ENCODE data around the gene LYPD6B.

The LYPD6B gene, protein sequence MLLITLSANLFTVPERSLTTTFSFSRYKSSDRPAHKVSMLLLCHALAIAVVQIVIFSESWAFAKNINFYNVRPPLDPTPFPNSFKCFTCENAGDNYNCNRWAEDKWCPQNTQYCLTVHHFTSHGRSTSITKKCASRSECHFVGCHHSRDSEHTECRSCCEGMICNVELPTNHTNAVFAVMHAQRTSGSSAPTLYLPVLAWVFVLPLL

DNA sequence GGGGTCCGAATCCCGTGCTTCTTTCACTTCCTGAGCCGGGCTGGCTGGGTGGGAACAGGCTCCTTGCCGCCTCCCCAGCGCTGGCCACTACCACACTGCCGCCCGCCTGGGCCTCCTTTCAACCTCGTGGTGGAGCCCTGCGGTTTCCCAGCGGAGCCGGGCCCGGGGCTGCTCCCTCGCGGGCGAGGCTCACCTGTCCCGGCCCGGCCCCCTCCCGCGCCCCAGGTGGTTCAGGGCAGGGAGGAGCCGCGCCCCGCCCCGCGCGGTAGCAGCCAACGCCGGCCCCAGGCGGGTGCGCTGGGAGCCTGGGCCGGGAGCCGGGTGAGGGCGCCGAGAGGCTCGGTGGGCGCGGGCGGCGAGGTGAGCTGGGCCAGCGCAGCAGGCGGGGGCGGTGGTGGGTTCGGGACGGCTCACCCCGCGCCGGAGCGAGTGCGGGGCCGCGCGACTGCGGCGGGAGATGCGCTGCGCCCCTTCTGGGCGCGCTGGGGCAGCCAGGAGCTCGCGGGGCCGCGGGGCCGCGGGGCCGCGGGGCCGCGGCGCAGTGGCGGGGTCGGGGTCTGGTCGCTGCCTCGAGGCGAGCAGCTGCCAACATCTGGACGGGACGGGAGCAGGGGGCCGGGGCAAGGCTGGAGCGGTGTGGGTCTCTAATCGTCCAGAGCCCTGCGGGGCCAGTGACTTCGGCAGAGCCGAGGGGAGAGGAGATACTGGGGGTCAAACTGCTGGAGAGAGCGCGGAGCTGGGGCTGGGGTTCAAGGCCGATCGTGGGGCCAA is at the start of gene LYPD6B:
Gene LYPD6B (plus strand): TSS at position 258 of the 771 bp plus-strand sequence. CDS start 92,250 bp downstream, outside the sequence.
- DNase-seq = no peak

DNA sequence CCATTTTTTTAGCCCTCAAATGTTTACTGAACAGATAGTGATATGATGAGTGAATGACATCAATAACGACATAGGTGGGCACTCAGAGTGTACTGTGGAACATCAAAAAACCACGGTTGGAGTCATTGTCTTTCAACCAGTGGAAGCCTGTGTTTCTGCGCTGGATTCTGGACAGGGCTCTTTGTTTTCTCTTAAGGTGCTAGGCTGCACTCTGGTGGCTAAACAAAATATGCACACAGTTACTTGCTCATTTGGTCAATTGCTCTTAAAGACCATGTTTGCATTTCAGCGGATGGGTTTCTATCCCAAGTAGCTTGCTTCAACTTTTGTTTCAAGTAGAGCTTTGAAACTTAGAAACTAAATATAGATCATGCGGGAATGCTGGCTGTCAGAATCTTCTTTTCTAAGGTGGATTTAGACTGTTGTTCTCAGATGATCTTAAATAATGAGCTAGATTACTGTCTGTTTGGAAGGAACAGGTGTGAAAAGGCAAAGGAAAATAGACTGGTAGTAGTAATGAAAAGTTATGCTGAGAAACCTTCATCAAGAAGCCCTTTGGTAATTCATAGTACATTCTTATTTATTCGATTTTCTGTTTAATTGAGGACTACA is 48.5 kb upstream of the LYPD6B start:
- no peak for DNase-seq

DNA sequence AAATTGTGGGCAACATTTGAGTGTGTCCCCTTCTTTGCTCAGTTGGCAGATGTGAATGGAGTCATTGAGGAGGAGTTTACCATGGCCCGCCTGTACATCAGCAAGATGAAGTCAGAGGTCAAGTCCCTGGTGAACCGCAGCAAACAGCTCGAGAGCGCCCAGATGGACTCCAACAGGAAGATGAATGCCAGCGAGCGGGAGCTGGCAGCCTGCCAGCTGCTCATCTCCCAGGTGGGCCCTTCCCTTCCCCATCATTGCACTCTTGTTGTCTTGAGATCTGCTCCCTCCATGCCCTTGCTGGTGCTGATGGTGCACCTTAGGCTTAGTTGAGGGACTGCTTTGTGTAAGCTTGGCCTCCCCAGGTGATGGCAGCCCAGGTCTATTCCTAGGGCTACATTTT is 47.5 kb upstream of the LYPD6B start:
- DNase-seq = no peak

DNA sequence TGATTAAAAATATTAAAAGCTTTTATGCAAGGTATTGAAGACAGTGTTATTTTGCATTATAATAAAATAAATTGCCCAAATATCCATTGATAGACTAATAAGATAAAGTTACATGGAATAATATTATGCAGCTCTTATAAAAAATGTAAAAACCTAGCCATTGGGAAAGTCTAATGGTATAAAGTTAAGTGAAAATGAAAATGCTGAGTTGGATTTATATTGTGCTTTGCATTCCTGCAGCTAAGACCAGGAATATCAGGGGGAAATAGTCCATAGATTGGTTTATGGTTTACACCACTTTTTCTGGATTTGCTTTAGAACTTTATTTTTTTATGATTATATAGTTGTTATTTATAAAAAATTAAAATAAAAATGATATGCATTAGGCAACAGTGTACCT is 46.1 kb upstream of the LYPD6B start:
- DNase-seq = no peak

DNA sequence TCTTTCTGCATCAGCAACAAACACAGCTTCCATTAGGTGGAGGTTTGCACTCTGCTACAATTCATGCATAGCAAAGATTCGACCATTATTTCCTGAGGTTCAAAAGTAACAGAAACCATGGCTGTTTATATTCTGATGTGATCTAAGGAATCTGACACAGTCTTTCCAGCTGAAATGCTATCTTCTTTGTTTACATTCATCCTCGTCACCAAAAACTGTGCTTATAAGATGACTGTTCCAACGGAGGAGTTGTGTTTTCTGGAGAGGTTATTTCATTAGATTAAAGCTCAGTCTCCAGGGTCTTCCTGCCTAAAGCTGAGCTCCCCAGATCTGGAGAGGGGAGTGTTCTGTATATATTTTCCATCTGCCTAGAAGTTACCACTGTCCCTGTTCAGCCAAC is 45.1 kb upstream of the LYPD6B start:
- no peak for DNase-seq

DNA sequence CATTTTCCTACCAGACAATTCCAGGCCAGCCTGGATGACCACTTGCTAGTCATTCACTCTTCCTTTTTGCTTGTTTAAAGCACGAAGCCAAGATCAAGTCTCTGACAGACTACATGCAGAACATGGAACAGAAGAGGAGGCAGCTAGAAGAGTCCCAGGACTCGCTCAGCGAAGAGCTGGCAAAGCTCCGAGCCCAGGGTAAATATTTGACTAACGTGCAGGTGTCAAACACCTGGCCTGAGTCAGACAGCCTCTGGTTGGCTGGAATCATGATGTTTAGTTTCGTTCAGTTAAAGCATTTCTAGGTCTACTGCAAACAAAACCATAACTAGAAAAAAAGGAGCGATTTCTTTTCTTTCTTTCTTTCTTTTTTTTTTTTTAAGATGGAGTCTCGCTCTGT is 44.2 kb upstream of the LYPD6B start:
- DNase-seq = no peak

DNA sequence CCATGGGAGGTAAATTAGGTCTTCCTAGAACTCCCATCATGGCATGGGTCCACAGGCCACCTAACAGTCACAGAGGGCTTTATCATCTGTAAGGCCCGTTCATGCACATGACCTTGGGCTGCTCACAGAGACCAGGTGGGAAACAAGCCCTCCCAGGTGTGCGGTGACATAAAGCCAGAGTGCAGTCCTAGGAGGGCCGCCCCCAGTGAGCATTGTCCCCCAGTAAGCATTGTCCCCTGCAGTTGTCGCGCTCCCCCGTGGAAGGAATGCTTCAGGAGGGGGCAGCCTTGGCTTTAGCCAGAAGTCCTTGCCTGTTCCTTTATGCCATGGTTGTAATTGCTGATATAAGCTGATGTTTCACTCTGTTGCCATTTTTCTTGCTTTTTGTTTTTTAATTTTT is 41.7 kb upstream of the LYPD6B start:
- DNase-seq = no peak

DNA sequence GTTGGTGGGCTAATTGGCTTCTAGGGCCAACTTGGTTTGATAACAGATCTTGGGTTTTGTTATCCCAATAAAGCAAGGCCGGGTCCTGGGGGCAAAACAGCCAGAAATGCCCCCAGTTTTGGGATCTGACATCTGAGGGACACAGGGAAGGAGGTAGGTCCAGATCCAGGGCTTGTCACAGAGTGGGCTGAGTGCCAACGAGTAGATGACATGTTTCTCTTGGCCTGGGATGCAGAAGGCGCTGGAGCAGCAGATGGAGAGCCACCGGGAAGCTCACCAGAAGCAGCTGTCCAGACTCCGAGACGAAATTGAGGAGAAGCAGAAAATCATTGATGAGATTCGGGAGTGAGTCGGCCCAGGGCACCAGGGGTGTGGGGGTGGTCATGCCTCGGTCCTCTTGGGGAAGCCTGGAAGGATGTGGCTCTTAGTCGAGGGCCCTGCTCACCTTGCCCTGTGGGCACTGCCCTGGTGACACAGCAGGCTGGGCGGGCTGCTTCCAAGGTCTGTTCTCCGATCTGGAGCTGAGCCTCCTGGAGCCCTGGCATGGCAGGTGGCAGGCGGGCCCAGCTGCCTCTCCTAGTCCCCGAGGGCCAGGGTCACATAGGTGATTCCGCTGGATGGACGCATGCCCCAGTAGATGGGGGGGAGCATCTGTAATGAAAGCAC is 40.2 kb upstream of the LYPD6B start:
- no peak for DNase-seq

DNA sequence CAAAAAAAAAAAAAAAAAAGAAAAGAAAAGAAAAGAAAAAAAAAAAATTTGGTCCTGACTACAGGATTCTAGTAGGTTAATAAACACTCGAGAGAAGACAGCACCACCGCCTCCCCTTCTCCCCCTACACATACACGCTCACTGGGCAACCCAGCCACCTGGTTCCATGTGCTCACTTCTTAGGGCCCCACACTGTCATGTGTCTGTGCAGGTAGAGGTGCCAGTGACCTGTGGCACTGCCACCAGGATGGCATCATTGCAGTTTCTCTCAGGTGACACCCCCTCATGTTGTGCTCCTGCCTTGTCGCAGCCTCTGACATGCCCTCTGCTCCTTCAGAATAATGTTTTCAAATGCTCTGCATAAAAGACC is 39.7 kb upstream of the LYPD6B start:
- no peak for DNase-seq

DNA sequence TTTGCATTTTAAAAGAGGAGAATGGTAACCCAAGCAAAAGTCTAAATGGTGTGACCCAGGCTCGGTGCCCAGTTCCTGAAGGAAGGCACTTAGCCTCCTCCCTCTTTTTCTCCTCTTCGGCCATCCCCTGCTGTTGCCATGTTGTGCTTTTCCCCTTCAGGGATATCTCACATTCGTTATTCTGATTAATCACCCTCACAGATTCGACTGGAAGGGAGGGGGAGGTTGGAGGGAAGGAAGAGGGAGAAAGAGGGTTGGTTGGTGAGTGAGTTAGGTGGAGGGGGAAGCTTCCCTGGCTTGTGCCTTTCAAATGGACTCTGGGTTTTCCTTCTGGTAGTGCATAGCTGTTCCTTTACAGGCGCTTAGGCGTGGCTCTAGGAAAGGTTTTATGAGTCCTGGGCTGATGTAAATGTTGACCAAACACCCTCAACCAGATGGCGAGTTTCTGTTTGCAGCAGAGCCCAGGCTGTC is 39.0 kb upstream of the LYPD6B start:
- no peak for DNase-seq

DNA sequence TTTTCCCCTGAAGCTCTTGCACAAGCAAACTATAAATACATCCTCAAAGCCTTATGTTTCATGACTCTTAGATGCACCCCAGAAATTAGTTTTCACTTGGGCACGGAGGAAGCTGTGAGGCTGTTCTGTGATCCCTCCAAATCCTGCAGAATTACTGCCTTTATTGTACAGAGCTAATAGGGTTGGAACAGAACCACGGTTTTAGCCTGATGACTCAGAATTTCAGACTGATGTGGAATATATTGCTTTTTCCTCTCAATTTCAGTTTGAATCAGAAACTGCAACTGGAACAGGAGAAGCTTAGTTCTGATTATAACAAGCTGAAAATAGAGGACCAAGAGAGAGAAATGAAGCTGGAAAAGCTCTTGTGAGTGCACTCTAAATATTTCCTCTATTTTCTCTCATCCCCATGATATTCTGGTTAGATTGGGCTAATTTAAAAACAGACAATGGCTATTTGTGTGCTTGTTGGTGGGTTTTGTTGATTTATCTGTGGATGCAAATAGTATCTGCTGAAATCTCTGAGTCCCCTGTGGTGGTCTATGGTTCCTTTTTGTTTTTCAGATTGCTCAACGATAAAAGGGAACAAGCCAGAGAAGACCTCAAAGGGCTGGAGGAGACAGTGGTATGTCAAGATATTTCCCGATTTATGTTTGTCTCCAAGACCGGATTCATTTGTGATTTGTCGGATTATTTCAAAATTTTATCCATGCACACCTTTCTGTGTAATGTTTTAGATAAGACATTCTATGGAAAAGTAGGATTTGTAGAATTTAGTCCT is 38.2 kb upstream of the LYPD6B start:
- DNase-seq = no peak

DNA sequence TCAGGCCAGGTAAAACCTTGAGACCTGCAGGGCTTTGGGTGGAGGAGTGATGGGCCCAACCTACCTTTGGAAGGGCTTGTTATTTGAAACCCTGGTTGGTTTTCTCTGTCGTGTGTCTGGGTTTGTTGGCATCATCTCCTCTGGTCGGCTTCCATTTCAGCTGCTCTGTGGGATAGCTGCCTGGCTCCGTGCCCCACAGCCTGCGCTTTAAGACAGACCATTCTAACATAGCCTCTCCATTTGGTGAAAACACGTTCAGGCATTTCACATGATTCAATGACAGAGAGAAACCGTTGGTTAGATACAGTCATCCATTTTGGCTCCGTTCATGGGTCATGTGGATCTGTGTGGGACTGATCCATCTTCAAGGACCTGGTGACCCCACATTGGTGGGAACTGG is 37.0 kb upstream of the LYPD6B start:
- no peak for DNase-seq

DNA sequence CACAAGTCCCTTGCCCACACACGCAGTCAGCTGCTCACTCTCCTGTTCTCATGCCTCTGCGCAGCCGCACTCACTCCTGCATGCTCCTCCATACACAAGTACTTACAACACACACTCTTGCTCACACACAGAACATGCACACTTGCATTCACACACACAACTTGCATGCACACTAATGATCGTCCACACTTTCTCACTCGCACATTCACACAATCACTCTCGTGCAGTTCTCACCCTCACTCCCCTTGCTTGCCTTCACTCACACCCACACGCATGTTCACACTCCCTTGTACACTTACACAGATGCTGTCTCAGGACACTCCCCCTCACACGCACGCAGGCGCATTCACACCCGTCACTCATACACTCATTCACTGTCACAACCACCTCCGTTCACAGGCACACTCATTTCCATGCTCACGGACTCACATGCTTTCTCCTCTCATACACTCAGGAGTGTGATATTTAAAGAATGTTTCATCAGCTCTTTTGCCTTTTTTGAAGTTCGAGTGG is 36.1 kb upstream of the LYPD6B start:
- DNase-seq = no peak

DNA sequence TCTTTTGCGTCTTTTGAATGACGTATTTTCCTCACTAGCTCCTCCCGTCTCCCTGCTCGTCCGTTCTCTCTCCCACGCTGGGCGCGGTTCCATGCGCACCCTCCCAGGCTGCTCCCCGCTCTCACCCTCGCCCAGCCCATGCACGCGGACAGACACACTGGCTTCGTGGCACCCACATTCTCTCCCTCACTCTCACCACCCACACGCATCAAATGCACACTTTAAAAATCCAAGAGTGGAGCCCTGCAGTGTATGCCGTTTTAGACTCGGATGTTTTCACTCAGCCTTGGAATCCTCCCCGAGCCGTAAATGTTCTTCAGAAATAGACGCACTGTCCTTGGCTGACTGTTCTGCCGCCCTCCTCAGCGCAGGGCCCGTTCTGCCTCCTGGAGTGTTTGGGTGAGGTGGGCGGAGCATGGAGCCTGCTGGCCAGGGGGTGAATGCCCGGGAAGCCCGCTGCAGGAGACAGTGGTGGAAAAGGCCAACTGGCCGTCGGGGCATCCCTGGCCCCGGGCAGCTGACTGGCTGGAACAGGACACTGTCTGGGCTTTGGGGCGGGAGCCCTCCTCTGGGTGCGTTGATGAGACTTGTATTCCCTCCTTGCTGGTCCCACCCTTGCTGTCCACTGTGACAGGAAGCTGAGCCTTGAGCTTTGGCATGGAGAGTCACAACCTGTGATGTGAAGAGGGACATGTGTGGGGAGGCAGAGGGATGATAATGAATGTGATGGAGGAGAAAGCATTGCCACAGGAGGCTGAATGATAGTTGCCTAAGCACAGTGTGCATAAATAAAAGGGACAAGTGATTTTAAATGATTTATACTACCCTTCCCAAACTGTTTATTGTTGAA is 35.4 kb upstream of the LYPD6B start:
- no peak for DNase-seq

DNA sequence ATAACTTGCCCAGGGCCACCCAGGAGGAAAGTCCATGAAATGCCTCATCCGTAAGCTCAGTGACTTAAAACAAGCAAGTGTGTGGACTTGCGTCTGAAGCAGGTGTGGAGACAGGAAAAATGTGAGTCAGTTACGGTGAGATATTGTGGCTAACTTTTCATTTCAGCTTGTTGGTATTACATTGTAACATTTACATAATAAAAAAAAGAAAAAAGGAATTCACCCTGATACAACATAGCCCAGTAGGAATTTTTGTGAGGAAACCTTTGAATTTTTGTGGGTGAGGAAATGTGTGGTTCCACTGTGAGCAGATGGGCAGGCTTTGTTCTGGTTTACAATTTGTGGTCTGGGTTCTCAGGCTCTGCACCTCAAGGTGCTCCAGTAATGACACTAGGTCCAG is 33.7 kb upstream of the LYPD6B start:
- DNase-seq = no peak

DNA sequence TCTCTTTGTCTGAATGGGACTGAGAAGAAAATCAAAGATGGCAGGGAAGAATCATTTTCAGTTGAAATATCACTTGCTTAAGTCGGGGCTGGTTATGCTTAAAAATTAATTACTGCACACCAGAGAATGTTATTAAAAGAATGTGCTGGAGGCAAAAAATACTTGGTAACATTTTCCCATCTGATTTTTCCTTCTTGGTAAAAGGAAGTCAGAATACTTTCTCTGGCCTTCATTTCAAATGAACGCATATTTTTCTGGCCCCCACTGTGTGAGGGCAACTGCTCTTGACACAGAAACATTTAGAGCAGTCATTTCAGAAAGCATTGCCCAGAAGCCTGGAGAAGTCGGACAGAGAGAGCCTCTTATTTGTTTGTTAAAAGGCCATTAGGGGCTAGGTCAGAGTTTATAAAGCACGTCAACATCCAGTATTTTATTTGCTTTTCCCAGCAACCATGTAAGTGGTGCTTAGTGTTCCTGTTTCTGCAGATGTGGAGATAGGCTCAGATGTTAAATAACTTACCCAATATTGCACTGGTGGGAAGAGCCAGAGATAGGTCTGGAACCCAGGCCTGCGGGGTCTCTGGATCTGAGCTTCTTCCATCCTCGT is 32.9 kb upstream of the LYPD6B start:
- DNase-seq = no peak

DNA sequence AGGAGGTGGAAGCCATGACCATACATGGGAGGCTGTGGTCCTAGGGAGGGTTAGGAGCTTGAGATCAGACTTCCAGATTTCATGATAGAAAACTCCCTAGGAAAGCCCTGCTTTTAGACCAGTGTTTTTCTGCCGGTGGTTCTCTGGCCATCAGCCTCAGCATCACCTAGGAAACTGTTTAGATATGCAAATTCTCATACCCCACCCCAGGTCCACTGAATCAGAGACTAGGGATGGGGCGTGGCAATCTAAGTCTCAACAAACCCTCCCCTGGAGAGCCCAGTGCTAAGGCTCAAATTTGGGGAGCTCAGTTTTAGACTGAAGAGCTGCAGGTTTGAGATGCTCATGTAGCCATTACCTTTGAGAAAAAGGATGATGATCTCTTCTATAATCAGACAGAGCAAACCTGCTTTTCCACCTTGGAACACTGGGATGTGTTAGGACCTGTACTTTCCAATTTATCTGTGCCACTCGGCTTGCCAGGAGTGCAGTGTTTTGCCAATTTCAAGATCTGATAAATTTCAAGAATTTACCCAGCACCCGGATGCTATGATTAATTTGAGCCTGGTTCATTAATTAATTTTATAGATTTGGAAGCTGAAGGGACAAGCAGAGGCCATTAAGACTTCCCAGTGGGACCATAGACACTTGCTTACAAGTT is 31.5 kb upstream of the LYPD6B start:
- DNase-seq = no peak

DNA sequence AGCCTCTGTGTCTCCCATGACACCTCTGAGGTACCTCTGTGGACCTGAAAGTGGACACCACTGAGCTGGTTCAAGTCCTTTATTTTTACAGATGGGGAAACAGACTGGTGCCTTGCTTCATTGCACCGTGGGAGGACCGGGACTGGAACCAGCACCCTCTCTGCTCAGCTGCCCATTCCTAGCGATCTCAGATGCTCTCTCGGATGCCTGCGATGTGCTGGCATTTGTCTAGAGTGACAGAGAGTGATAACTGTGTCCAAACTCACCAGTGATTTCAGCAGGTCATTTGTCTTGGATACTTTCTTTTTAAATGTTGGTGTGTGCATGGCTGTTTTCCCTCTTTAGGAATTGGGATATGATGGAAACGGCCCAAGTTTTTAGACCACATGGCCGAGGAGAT is 30.1 kb upstream of the LYPD6B start:
- DNase-seq = no peak

DNA sequence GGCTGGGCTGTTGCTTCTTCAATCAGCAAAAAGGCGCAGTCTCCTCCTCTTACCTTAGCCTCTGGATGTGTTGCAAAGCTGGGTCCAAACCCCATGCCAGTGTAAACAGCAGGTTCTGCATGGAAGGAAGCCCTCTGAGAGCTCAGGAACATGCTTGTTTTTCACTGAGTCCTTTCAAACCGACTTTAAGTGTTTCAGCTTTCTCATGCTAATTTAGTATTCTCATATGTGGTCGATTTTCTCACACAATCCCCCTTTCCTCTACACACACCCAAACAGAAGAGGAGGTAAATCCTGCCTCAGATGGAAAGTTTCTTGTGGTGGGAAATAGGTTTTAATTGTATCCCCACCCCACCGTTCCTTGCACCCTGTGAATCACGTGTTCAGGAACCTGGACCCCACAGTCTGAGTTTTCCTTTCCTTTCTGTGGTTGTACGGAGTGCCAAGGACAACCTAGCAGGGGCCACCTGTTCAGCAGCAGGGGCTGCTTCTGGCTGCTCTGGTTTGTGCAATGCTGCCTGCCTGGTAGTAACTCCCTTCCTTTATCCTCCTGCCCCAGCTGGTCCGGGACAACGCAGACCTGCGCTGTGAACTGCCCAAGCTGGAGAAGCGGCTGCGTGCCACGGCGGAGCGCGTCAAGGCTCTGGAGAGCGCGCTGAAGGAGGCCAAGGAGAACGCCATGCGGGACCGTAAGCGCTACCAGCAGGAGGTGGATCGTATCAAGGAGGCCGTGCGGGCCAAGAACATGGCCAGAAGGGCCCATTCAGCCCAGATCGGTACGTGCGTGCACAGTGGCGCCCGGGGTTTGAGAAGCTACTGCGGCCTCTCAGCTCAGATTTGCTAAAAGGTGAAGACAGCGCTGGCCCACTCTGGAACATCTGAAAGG is 28.7 kb upstream of the LYPD6B start:
- no peak for DNase-seq

DNA sequence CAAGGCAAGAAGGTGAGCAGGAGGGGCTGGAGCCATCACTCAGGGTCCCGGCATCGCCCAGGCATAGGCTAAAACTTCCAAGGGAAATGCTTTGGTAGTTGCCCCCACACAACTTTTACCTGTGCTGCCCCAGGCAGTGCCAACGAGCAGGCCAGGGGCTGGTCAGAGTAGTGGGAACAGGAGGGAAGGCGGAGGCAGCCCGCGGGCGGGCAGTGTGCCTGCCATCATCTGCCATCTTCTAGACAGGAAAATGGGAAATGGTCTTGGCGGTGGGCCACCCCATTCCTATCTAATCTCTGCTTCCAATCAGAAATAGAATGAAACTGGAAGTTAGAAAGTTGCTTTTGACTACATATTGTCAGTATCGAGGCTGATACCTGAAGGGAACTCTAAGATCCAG is 26.0 kb upstream of the LYPD6B start:
- no peak for DNase-seq
